ENCODE measurements around the gene USH2A.

GRCh38 chr1:215875236-215875635 is 548.0 kb downstream of the USH2A start:
- TF ChIP-seq CTCF (IDR thresholded peaks at IDR 0.05) (no peak), POLR2A (IDR thresholded peaks at IDR 0.05) (no peak)
